ENCODE data around the gene RAB15.

DNA sequence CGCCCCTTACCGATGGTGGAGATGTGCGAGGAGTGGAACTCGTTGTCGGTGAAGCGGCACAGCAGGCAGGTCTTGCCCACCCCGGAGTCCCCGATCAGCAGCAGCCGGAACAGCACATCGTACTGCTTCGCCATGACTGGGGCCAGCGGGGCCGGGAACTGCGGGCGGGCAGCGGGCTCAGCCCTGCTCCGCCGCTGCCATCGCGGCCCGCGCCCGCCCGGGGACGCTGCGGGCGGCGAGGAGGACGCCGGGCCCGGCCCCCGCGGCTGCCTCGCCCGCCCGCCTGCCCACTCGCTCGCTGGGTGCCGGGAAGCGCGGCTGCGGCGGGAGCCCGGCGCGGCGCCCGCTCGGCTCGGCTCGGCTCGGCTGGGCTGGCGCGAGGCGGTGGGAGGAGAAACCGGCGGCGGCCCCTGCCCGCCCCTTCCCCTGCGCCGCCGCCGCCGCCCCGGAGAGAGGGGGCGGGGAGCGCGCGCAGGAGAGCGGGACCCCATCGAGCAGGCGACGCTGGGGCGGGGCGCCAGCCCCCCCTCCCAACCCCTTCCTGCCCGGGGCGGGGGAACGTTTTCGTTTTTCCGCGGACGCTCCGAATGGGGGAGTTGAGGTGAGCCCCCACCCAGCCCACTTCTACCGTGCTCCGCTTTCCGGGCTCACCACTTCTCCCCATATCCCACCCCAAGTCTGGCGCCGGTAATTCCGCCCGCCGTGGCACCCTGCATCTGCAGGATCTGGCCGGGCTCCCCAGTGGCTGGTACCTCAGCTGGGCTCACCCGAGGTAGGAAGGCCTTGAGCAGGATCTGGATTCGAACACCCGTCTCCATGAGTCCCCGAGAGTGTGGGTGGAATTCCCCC lies at the start of gene RAB15:
- TF ChIP-seq ATF2 (IDR thresholded peaks at IDR 0.05; ENCODE audit: low read length) (no peak), CTCF (IDR thresholded peaks at IDR 0.05; ENCODE audit: control extremely low read depth in 1 of 3, insufficient read depth in 1 of 3, low read depth in 1 of 3, low read length in 3 of 3) (no peak), CREB1 (IDR thresholded peaks at IDR 0.05) (no peak), EZH2 (IDR thresholded peaks at IDR 0.05; ENCODE audit: low read depth, low read length, severe bottlenecking) (no peak), HDAC6 (IDR thresholded peaks at IDR 0.05; ENCODE audit: low read depth, low read length) (no peak)

Data from H1 (cell line).